Uterus (tissue), 2 donors: Measurements from ENCODE around the gene SUDS3.

Experiments
- CTCF ChIP-seq, 4 experiments: fragments of 200-600 bp in 2 of 4; fragments of 450-650 bp in 2 of 4; sonication (generic) in 2 of 4; IDR thresholded peaks; one replicate each; pipeline ENCODE4 v1.5.1; 2016 to 2019; ENCODE audit warnings: antibody characterized with exemption in 4 of 4, mild to moderate bottlenecking in 2 of 4, moderate library complexity in 1 of 4
- POLR2A ChIP-seq, 2 donors: fragments of 450-650 bp; IDR thresholded peaks; one replicate each; pipeline ENCODE4 v1.6.1; 2016; ENCODE audit warnings: antibody characterized with exemption in 2 of 2, mild to moderate bottlenecking in 1 of 2, moderate library complexity in 1 of 2

DNA sequence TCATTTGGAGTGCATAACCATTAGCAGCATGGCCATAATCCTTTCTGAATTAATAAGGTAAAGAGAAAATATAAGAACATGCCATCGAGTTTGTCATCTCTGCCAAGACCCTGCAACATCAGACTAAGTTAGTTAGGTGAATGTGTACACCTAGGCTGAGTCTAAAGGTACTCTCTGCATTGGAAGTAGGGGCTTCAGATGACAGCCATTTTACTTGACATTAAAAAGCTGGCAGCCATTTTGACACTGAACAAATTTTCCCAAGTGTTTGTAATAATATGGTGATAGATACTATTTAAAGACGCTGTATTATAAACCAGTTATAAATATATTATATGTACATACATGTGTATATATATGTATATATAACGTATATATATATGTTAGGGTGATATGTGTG lies 79.0 kb downstream of the SUDS3 start:
- TF ChIP-seq CTCF (IDR thresholded peaks at IDR 0.05) (no peak), POLR2A (IDR thresholded peaks at IDR 0.05) (no peak)
